ENCODE results near the gene PLXNB2. TPM values are rescaled to one million over a fixed set of nuclear protein-coding genes. Genes with fewer than 3 reads are reported as not detected.

Gene PLXNB2
- polyA plus RNA-seq, 1 of the 3 experiments (the other 2 are of a cell fraction): 108 TPM

- H4K20me1 ChIP-seq (ENCODE audit: insufficient read depth): peaks cover 19% of the 10 kb centered on the region; the same call in 1 of the 2 replicates
- 0% methylated on average over 8 of the region's 92 CpGs for WGBS (ENCODE audit: low lambda C conversion rate)
- peaks cover 7 to 23% of the 10 kb centered on the region in 2 experiments; a peak in 2 of 4 replicates for H3K4me1 ChIP-seq (ENCODE audit: control insufficient read depth in 1 of 2, insufficient read depth in 2 of 2, low read depth in 1 of 2, low read length in 1 of 2)
- no peaks in the 10 kb centered on the region for H3K79me2 ChIP-seq (ENCODE audit: insufficient read depth)
- peak within 1 kb of the TSS; percentile 98 for H3K4me2 ChIP-seq
- H3F3A ChIP-seq (replicated peaks; ENCODE audit: insufficient read depth): peaks cover 29% of the 10 kb centered on the region
- ChIA-PET CTCF (interaction anchor here (11.4 kb wide), 1 partner anchor 18 kb away, joined by 72 read pairs; the partner anchor contains the start of gene HDAC10), POLR2A (interaction anchor here (1.0 kb wide), 1 partner anchor 19 kb away, joined by 4 read pairs; the partner anchor contains the start of gene HDAC10)
- no peaks in the 10 kb centered on the region for H3K9me3 ChIP-seq
- peak within 1 kb of the TSS; percentile 60 to 73 for H3K4me3 ChIP-seq (ENCODE audit: low read depth in 2 of 2, low read length in 1 of 2)
- peak within 1 kb of the TSS; percentile 70 for H3K9ac ChIP-seq
- H3K36me3 ChIP-seq (replicated peaks in 1 of 2; ENCODE audit: control insufficient read depth in 1 of 2, insufficient read depth in 2 of 2, low read length in 1 of 2): peaks cover 3 to 17% of the 10 kb centered on the region in 2 experiments
- peak within 1 kb of the TSS; percentile 53 to 85; a peak in 3 of 4 replicates for H3K27ac ChIP-seq (ENCODE audit: low read depth in 2 of 2, low read length in 1 of 2)
- no peaks in the 10 kb centered on the region for H3K27me3 ChIP-seq (ENCODE audit: insufficient read depth)
- no peaks in the 10 kb centered on the region for H3K9me2 ChIP-seq
- peak; percentile 90 for DNase-seq
- no peak within 1 kb of the TSS for H2AFZ ChIP-seq (ENCODE audit: low read depth)
- TF ChIP-seq SIN3A (IDR thresholded peaks at IDR 0.05; ENCODE audit: borderline replicate concordance, low read depth, low read length): no peak
- 0 out of 2 replicates have a peak, but pooled peaks have one; percentile 5 for TF ChIP-seq TAF1 (IDR thresholded peaks at IDR 0.05; ENCODE audit: borderline replicate concordance, low read depth, low read length)
- TF ChIP-seq MXI1 (IDR thresholded peaks at IDR 0.05; ENCODE audit: low read depth, low read length): peak; percentile 12; the same call in 1 of the 2 replicates
- TF ChIP-seq EP300 (IDR thresholded peaks at IDR 0.05; ENCODE audit: borderline replicate concordance in 1 of 2, low read depth in 1 of 2, low read length in 1 of 2): no peak
- TF ChIP-seq TCF12 (IDR thresholded peaks at IDR 0.05): no peak
- TF ChIP-seq FOXM1 (IDR thresholded peaks at IDR 0.05; ENCODE audit: low read depth): no peak
- TF ChIP-seq, protein P1, sequence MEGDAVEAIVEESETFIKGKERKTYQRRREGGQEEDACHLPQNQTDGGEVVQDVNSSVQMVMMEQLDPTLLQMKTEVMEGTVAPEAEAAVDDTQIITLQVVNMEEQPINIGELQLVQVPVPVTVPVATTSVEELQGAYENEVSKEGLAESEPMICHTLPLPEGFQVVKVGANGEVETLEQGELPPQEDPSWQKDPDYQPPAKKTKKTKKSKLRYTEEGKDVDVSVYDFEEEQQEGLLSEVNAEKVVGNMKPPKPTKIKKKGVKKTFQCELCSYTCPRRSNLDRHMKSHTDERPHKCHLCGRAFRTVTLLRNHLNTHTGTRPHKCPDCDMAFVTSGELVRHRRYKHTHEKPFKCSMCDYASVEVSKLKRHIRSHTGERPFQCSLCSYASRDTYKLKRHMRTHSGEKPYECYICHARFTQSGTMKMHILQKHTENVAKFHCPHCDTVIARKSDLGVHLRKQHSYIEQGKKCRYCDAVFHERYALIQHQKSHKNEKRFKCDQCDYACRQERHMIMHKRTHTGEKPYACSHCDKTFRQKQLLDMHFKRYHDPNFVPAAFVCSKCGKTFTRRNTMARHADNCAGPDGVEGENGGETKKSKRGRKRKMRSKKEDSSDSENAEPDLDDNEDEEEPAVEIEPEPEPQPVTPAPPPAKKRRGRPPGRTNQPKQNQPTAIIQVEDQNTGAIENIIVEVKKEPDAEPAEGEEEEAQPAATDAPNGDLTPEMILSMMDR (IDR thresholded peaks at IDR 0.05): no peak
- TF ChIP-seq TEAD4 (IDR thresholded peaks at IDR 0.05; ENCODE audit: borderline replicate concordance, insufficient read depth): no peak
- no peak for TF ChIP-seq RAD21 (IDR thresholded peaks at IDR 0.05; ENCODE audit: low read length)
- no peak for TF ChIP-seq EZH2phosphoT487 (IDR thresholded peaks at IDR 0.05; ENCODE audit: borderline replicate concordance, low read depth)
- TF ChIP-seq RFX5 (IDR thresholded peaks at IDR 0.05; ENCODE audit: low read length): no peak
- TF ChIP-seq, protein P2, sequence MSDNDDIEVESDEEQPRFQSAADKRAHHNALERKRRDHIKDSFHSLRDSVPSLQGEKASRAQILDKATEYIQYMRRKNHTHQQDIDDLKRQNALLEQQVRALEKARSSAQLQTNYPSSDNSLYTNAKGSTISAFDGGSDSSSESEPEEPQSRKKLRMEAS (IDR thresholded peaks at IDR 0.05; ENCODE audit: low read depth): no peak
- TF ChIP-seq, protein P3, sequence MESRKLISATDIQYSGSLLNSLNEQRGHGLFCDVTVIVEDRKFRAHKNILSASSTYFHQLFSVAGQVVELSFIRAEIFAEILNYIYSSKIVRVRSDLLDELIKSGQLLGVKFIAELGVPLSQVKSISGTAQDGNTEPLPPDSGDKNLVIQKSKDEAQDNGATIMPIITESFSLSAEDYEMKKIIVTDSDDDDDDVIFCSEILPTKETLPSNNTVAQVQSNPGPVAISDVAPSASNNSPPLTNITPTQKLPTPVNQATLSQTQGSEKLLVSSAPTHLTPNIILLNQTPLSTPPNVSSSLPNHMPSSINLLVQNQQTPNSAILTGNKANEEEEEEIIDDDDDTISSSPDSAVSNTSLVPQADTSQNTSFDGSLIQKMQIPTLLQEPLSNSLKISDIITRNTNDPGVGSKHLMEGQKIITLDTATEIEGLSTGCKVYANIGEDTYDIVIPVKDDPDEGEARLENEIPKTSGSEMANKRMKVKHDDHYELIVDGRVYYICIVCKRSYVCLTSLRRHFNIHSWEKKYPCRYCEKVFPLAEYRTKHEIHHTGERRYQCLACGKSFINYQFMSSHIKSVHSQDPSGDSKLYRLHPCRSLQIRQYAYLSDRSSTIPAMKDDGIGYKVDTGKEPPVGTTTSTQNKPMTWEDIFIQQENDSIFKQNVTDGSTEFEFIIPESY (IDR thresholded peaks at IDR 0.05; ENCODE audit: borderline replicate concordance, low read depth): 0 out of 2 replicates have a peak, but pooled peaks have one; percentile 33
- TF ChIP-seq JUND (IDR thresholded peaks at IDR 0.05): no peak
- 0 out of 2 replicates have a peak, but pooled peaks have one; percentile 9 for TF ChIP-seq POLR2AphosphoS5 (IDR thresholded peaks at IDR 0.05; ENCODE audit: low read depth, low read length)
- peak; percentile 79 for TF ChIP-seq CHD2 (IDR thresholded peaks at IDR 0.05; ENCODE audit: low read length, partially characterized antibody)
- TF ChIP-seq GABPA (IDR thresholded peaks at IDR 0.05; ENCODE audit: low read depth): peak; percentile 58; the same call in 1 of the 2 replicates
- TF ChIP-seq, protein P4, sequence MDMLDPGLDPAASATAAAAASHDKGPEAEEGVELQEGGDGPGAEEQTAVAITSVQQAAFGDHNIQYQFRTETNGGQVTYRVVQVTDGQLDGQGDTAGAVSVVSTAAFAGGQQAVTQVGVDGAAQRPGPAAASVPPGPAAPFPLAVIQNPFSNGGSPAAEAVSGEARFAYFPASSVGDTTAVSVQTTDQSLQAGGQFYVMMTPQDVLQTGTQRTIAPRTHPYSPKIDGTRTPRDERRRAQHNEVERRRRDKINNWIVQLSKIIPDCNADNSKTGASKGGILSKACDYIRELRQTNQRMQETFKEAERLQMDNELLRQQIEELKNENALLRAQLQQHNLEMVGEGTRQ (IDR thresholded peaks at IDR 0.05; ENCODE audit: borderline replicate concordance, low read depth, low read length): no peak
- no peak for TF ChIP-seq GATA2 (CRISPR knock-in tag; IDR thresholded peaks at IDR 0.05)
- TF ChIP-seq FOXJ3 (CRISPR knock-in tag; IDR thresholded peaks at IDR 0.05): no peak
- no peak for TF ChIP-seq ELF1 (IDR thresholded peaks at IDR 0.05)
- TF ChIP-seq, protein P5, sequence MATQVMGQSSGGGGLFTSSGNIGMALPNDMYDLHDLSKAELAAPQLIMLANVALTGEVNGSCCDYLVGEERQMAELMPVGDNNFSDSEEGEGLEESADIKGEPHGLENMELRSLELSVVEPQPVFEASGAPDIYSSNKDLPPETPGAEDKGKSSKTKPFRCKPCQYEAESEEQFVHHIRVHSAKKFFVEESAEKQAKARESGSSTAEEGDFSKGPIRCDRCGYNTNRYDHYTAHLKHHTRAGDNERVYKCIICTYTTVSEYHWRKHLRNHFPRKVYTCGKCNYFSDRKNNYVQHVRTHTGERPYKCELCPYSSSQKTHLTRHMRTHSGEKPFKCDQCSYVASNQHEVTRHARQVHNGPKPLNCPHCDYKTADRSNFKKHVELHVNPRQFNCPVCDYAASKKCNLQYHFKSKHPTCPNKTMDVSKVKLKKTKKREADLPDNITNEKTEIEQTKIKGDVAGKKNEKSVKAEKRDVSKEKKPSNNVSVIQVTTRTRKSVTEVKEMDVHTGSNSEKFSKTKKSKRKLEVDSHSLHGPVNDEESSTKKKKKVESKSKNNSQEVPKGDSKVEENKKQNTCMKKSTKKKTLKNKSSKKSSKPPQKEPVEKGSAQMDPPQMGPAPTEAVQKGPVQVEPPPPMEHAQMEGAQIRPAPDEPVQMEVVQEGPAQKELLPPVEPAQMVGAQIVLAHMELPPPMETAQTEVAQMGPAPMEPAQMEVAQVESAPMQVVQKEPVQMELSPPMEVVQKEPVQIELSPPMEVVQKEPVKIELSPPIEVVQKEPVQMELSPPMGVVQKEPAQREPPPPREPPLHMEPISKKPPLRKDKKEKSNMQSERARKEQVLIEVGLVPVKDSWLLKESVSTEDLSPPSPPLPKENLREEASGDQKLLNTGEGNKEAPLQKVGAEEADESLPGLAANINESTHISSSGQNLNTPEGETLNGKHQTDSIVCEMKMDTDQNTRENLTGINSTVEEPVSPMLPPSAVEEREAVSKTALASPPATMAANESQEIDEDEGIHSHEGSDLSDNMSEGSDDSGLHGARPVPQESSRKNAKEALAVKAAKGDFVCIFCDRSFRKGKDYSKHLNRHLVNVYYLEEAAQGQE (IDR thresholded peaks at IDR 0.05; ENCODE audit: low read depth, low read length): no peak
These were observed 37.3 kb downstream of the PLXNB2 start, which contains the start of gene MAPK11 for GRCh38 chr22:50269970-50270665. Gene MAPK11 (minus strand): TSS chr22:50270380. CDS start chr22:50270292, 88 bp downstream.

Measured in SK-N-SH (cell line).